Neutrophil (primary cell): ENCODE results near the gene TRIM71.

ENCODE experiments used
- H3K27ac ChIP-seq: fragments of 200-600 bp; sonication (generic); 2 replicates; pipeline ENCODE4 v1.5.1; 2016; ENCODE audit warnings: mild to moderate bottlenecking, moderate library complexity
- H3K27me3 ChIP-seq: fragments of 200-600 bp; sonication (generic); 2 replicates; pipeline ENCODE4 v1.6.0; 2016; ENCODE audit warnings: mild to moderate bottlenecking
- H3K36me3 ChIP-seq: fragments of 200-600 bp; sonication (generic); 2 replicates; pipeline ENCODE4 v1.5.1; 2017
- H3K4me1 ChIP-seq, 2 experiments: fragments of 200-600 bp in 1 of 2; sonication (generic) in 1 of 2; 1 replicate in 1 of 2; 2 replicates in 1 of 2; pipeline versions ENCODE4 v1.5.1 to v1.6.1; 2013 to 2016; ENCODE audit warnings: low read depth in 1 of 2, low read length in 1 of 2, mild to moderate bottlenecking in 1 of 2, moderate library complexity in 1 of 2; ENCODE audit not compliant: control insufficient read depth in 1 of 2, insufficient read depth in 1 of 2
- H3K4me3 ChIP-seq, 2 experiments: fragments of 200-600 bp in 1 of 2; sonication (generic) in 1 of 2; 1 replicate in 1 of 2; 2 replicates in 1 of 2; pipeline ENCODE4 v1.5.1; 2013 to 2016; ENCODE audit warnings: low read depth in 1 of 2, low read length in 1 of 2, mild to moderate bottlenecking in 1 of 2, moderate library complexity in 1 of 2
- H3K9me3 ChIP-seq: fragments of 200-600 bp; sonication (generic); 2 replicates; pipeline ENCODE4 v1.5.1; 2016
- CTCF ChIP-seq: fragments of 200-600 bp; sonication (generic); IDR thresholded peaks from 2 replicates; pipeline ENCODE4 v1.5.1; 2016; ENCODE audit warnings: antibody characterized with exemption

The TRIM71 gene

GRCh38 chr3:32837789-32838188 lies 20.0 kb downstream of the TRIM71 start:
- Histone ChIP-seq H3K27me3 (peaks cover 4% of the 10 kb centered on the region), H3K36me3 (no peaks in the 10 kb centered on the region), H3K9me3 (no peaks in the 10 kb centered on the region), H3K27ac (no peak overlapping the region), H3K4me3 (no peak overlapping the region), H3K4me1 (peaks cover 14 to 17% of the 10 kb centered on the region in 2 experiments)
- no peak for TF ChIP-seq CTCF

DNA sequence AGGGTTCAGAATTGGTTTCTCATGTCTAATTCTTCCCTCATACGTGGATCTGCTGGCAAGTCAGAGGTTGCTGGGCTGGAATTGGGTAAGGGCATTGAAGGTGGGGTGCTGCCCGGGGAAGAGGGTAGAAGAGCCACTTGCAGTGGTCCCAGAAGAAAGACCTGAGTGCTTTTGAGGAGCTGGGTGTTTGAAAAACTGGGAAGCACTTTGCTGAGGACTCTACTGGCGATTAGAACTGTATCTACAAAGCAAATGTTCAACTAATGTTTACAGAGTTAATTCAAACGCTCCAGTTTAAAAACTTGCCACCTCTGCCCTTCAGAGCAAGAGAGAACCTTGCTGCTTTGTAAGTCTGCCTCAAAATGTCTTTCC lies 21.9 kb downstream of the TRIM71 start:
- TF ChIP-seq CTCF: no peak
- peaks cover 22 to 25% of the 10 kb centered on the region in 2 experiments for H3K4me1 ChIP-seq
- H3K9me3 ChIP-seq: no peaks in the 10 kb centered on the region
- no peaks in the 10 kb centered on the region for H3K36me3 ChIP-seq
- H3K27me3 ChIP-seq: peaks cover 4% of the 10 kb centered on the region
- H3K27ac ChIP-seq: no peak overlapping the region
- no peak overlapping the region for H3K4me3 ChIP-seq

DNA sequence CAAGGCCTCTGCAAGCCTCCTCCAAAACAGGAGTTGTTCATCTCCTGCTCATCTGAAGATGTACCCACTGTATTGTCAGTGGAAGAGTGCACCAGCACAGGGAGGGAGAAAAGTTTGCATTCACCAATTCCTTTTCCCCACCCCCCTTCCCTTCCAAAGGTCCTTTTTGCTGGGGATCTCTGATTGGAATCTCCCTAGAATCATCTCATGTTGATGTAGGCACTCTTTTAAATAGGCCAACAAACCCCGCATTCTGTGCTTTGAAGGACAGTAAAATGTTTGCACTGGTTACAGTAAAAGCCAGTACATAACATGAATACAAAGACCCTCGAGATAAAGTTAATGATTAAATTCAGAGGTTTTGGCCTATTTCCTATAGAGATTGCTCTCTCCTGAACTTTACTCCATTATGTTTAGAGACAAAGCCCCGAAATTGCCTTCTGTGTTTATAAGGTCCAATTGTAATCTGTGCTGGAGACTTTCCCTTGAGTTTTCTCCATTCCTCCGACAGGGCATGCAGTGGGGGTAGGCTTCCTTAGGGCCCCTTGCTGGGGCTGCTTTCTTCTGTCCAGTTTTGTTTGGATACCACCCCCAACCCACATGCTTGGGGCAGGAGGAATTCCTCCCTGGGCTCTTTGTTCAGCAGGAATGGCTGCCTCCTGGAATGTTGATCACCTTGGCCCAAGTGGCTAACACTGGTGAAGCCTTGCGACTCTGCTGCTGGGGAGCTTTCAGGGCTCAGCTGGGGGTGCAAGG lies 22.5 kb downstream of the TRIM71 start:
- Histone ChIP-seq H3K27me3 (peaks cover 1% of the 10 kb centered on the region), H3K4me1 (peaks cover 22 to 25% of the 10 kb centered on the region in 2 experiments), H3K4me3 (no peak overlapping the region)

DNA sequence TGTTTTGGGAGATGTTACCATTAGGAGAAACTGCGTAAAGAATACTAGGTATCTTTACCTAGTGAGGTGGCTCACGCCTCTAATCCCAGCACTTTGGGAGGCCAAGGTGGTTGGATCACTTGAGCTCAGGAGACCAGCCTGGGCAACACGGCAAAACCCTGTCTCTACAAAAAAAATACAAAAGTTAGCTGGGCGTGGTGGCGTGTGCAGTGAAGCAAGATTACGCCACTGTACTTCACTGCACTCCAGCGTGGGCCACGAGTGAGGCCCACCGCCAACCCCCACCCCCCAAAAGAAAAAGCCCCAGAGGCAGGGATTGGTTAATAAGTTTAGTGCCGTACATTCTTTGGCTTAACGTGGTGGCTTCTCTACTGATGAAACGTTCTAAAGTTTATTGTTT lies 23.5 kb downstream of the TRIM71 start:
- Histone ChIP-seq H3K4me1 (peaks cover 22 to 25% of the 10 kb centered on the region in 2 experiments), H3K27ac (no peak overlapping the region), H3K9me3 (no peaks in the 10 kb centered on the region), H3K4me3 (no peak overlapping the region), H3K27me3 (no peaks in the 10 kb centered on the region), H3K36me3 (no peaks in the 10 kb centered on the region)
- TF ChIP-seq CTCF: no peak

More for the DNA sequence above, 22.5 kb downstream of the TRIM71 start:
- Histone ChIP-seq H3K36me3 (no peaks in the 10 kb centered on the region), H3K9me3 (no peaks in the 10 kb centered on the region), H3K27ac (no peak overlapping the region)
- no peak for TF ChIP-seq CTCF

DNA sequence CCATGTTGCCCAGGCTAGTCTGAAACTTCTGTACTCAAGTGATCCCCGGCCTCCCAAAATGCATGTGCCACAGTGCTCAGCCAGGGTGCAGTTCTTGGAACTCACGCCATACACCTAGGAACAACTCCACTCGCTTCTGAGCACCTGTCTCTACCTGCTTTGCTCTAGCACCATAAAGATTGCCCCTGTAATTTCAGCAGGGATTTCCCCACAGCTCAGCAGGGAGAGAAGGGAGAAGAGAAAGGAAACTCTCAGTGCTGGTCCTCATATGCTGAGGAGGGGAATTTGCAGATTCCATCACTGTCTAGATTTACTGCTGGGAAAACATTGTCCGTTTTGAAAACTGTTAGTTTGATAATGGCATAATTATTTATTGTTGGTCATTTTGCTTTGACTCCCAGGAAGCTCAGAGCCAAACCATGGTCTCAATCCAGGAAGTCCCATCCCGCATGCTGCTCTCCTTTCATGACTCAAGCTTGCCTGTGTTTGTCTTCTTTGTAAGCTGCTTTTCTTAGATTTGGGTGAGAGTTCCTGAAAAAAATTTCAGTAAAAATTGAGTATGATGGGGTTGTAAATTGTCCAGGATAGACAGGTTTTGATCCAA lies 24.2 kb downstream of the TRIM71 start:
- peaks cover 22 to 27% of the 10 kb centered on the region in 2 experiments for H3K4me1 ChIP-seq
- H3K36me3 ChIP-seq: no peaks in the 10 kb centered on the region
- no peaks in the 10 kb centered on the region for H3K9me3 ChIP-seq
- TF ChIP-seq CTCF: no peak
- no peaks in the 10 kb centered on the region for H3K27me3 ChIP-seq
- no peak overlapping the region for H3K27ac ChIP-seq
- H3K4me3 ChIP-seq: no peak overlapping the region
